Osteoblast (primary cell): ENCODE results near the gene KRTAP5-2. TPM values are rescaled to one million over a fixed set of nuclear protein-coding genes. Genes with fewer than 3 reads are reported as not detected.
"Not testable (repeated sequence)": the region's sequence is repeated elsewhere in the genome, so short reads cannot be mapped to it uniquely, and the experiment has no call there.

Experiments
- DNase-seq: peaks from one replicate; pipeline ENCODE4 v3.0.0; 2011; ENCODE audit warnings: low spot score, mixed read lengths; ENCODE audit not compliant: insufficient read length; ENCODE audit errors: missing footprints
- H2AFZ ChIP-seq: 2 replicates; pipeline ENCODE4 v1.6.0; 2011; ENCODE audit warnings: mild to moderate bottlenecking, low read length
- H3K27ac ChIP-seq: 2 replicates; pipeline ENCODE4 v1.5.1; 2011; ENCODE audit warnings: mild to moderate bottlenecking, low read depth, low read length, moderate library complexity
- H3K27me3 ChIP-seq: 2 replicates; pipeline ENCODE4 v1.6.0; 2012; ENCODE audit warnings: mild to moderate bottlenecking, control low read depth, inconsistent platforms, low read length, moderate library complexity; ENCODE audit not compliant: insufficient read depth
- H3K36me3 ChIP-seq: 2 replicates; pipeline ENCODE4 v1.5.1; 2011; ENCODE audit warnings: mild to moderate bottlenecking, low read length, control low read depth, moderate library complexity; ENCODE audit not compliant: insufficient read depth
- H3K4me1 ChIP-seq: 2 replicates; pipeline ENCODE4 v1.5.1; 2011; ENCODE audit warnings: mild to moderate bottlenecking, low read length, control low read depth, moderate library complexity; ENCODE audit not compliant: insufficient read depth
- H3K4me2 ChIP-seq: 2 replicates; pipeline ENCODE4 v1.6.0; 2011; ENCODE audit warnings: mild to moderate bottlenecking, low read length; ENCODE audit not compliant: insufficient read depth
- H3K4me3 ChIP-seq: fragments of 200-600 bp; sonication (generic); 3 replicates; pipeline ENCODE4 v1.5.1; 2012; ENCODE audit warnings: mild to moderate bottlenecking, low read length, inconsistent platforms; ENCODE audit not compliant: insufficient read depth
- H3K79me2 ChIP-seq: 2 replicates; pipeline ENCODE4 v1.6.0; 2012; ENCODE audit warnings: mild to moderate bottlenecking, low read length, control low read depth, inconsistent platforms; ENCODE audit not compliant: insufficient read depth
- H3K9me3 ChIP-seq: 2 replicates; pipeline ENCODE4 v1.5.1; 2011; ENCODE audit warnings: low read depth, low read length, control low read depth
- H4K20me1 ChIP-seq: 2 replicates; pipeline ENCODE4 v1.6.0; 2012; ENCODE audit warnings: mild to moderate bottlenecking, low read length, control low read depth; ENCODE audit not compliant: insufficient read depth
- CTCF ChIP-seq: IDR thresholded peaks from 2 replicates; pipeline ENCODE4 v1.5.1; 2011; ENCODE audit warnings: mild to moderate bottlenecking, low read depth, low read length, moderate library complexity; ENCODE audit errors: extremely low read depth
- total RNA-seq: library from RNA; depleted of rRNA; stranded (reverse); fragments of >200 nt; gene quantifications from 2 replicates; pipeline ENCODE4 v1.2.3, GENCODE V29; 2012

The KRTAP5-2 gene
- total RNA-seq, 1 donor: not detected

- Histone ChIP-seq H3K4me3 (no peak overlapping the region), H3K36me3 (no peaks in the 10 kb centered on the region), H2AFZ (no peak overlapping the region), H3K79me2 (no peaks in the 10 kb centered on the region), H3K27ac (no peak overlapping the region), H3K4me2 (no peak overlapping the region), H3K27me3 (peaks cover 33% of the 10 kb centered on the region), H3K4me1 (no peaks in the 10 kb centered on the region), H4K20me1 (no peaks in the 10 kb centered on the region), H3K9me3 (no peaks in the 10 kb centered on the region)
- no peak for TF ChIP-seq CTCF
- DNase-seq: no peak
These were observed 2.5 kb upstream of the KRTAP5-2 start for GRCh38 chr11:1600626-1601025.

- no peaks in the 10 kb centered on the region for H3K36me3 ChIP-seq
- H3K4me1 ChIP-seq: no peaks in the 10 kb centered on the region
- no peaks in the 10 kb centered on the region for H3K9me3 ChIP-seq
- no peak overlapping the region for H2AFZ ChIP-seq
- no peak overlapping the region for H3K27ac ChIP-seq
- no peak overlapping the region for H3K4me2 ChIP-seq
- H3K4me3 ChIP-seq: no peak overlapping the region
- no peaks in the 10 kb centered on the region for H4K20me1 ChIP-seq
- TF ChIP-seq CTCF: no peak
- no peaks in the 10 kb centered on the region for H3K79me2 ChIP-seq
- no peak for DNase-seq
- peaks cover 36% of the 10 kb centered on the region for H3K27me3 ChIP-seq
These were observed 722 bp upstream of the KRTAP5-2 start for GRCh38 chr11:1598816-1599215.

GRCh38 chr11:1598406-1598805 lies 312 bp upstream of the KRTAP5-2 start:
- H2AFZ ChIP-seq, H3K36me3 ChIP-seq, H3K4me3 ChIP-seq, H3K79me2 ChIP-seq, H3K4me1 ChIP-seq, DNase-seq, H4K20me1 ChIP-seq, H3K27ac ChIP-seq, H3K9me3 ChIP-seq, H3K4me2 ChIP-seq: not testable (repeated sequence)
- peaks cover 40% of the 10 kb centered on the region for H3K27me3 ChIP-seq

DNA sequence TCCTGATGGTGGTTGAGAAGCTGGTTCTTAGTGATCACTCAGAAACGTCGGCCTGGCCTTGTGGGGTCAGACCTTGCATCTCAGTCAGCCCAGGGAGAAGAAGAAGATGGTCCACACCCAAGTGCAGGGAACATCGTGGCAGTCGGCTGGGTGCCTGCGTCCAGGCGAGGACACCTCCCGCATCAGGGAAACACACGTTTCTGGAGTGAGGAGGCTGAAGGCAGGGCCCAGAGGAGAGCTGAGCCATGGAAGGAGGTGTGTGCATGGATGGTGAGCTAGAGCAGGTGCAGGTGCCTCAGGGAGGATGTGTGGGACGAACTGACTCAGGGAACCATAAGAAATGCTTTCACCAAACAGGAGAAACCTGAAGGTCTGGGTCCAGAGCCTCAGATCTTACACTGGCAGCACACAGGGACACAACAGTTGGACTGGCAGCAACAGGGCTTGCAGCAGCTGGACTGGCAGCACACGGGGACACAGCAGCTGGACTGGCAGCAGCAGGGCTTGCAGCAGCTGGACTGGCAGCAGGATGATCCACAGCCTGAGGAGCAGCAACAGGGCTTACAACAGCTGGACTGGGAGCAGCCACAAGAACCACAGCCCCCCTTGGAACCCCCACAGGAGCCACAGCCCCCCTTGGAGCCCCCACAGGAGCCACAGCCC lies 632 bp downstream of the KRTAP5-2 start:
- no peak for DNase-seq
- TF ChIP-seq CTCF: no peak

DNA sequence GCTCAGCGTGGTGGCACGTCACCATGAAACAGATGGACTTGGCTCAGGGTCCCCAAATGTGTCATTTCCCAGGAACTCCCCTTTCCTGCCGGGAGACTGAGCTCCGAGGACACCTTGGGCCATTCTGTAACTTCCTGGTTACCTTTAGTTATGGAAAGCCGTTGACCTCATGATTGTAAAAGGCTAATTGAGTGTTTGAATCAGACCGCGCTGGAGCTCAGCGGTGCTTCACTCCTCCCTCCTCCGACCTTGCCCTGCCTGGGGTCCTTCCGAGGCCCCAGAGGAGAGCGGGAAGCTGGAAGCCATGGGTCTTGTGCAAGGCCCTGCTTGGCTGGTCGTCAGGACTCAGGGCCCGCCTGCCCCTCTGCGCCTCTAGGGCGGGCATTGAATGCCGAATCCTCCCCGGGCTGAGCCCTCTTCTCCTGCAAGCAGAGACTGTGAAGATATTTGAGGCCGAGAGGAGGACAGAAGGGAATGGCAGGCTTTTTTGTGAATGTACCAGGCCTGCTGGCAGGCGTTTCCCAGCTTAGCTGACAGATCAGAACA lies 1.4 kb downstream of the KRTAP5-2 start:
- not testable (repeated sequence) for H3K36me3 ChIP-seq, H3K4me3 ChIP-seq, H3K4me1 ChIP-seq, H4K20me1 ChIP-seq, H2AFZ ChIP-seq, DNase-seq, H3K4me2 ChIP-seq, H3K79me2 ChIP-seq, H3K9me3 ChIP-seq, H3K27ac ChIP-seq
- peaks cover 45% of the 10 kb centered on the region for H3K27me3 ChIP-seq

More for the DNA sequence above, 632 bp downstream of the KRTAP5-2 start:
- H3K4me1 ChIP-seq: no peaks in the 10 kb centered on the region
- H3K4me3 ChIP-seq: no peak overlapping the region
- H3K4me2 ChIP-seq: no peak overlapping the region
- no peaks in the 10 kb centered on the region for H3K36me3 ChIP-seq
- H3K27ac ChIP-seq: no peak overlapping the region
- H3K9me3 ChIP-seq: no peaks in the 10 kb centered on the region
- H3K79me2 ChIP-seq: no peaks in the 10 kb centered on the region
- H4K20me1 ChIP-seq: no peaks in the 10 kb centered on the region
- no peak overlapping the region for H2AFZ ChIP-seq
- peaks cover 44% of the 10 kb centered on the region for H3K27me3 ChIP-seq

- H2AFZ ChIP-seq, H3K36me3 ChIP-seq, H3K27ac ChIP-seq, DNase-seq, H4K20me1 ChIP-seq, H3K4me1 ChIP-seq, H3K79me2 ChIP-seq, H3K4me2 ChIP-seq, H3K4me3 ChIP-seq, H3K9me3 ChIP-seq: not testable (repeated sequence)
- peaks cover 43% of the 10 kb centered on the region for H3K27me3 ChIP-seq
These were observed 2.0 kb downstream of the KRTAP5-2 start for GRCh38 chr11:1595994-1596575.
